ENCODE data around the gene TSPAN11. TPM values are rescaled to one million over a fixed set of nuclear protein-coding genes. Genes with fewer than 3 reads are reported as not detected.

TSPAN11 gene
- total RNA-seq, 5 donors from 2014 or later (not counting 1 experiment from before 2014, with no cell fraction given), result not detected

DNA sequence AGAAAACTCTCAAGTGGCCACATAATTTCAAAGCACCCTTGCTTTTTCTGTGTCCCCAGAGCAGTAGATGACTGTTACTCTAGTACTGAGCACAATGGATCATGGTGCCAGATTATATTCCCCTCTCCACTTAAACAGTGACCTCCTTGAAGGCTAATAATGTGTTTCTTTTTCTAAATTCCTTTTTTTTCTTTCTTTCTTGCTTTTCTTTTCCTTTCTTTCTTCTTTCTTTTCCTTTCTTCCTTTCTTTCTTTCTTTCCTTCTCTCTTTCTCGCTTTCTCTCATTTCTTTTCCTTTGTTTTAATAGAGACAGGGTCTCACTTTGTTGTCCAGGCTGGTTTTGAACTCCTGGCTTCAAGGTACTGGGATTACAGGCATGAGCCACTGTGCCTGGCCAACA lies 26.2 kb upstream of the TSPAN11 start:
- no CpG with 5 or more reads among the region's 1 CpG for WGBS (ENCODE audit: insufficient coverage)
- ChIA-PET CTCF (no interaction called here), POLR2A (no interaction called here)
- no peaks in the 10 kb centered on the region for H3K36me3 Mint-ChIP-seq
- H3K9me3 Mint-ChIP-seq, result no peaks in the 10 kb centered on the region
- H3K4me3 ChIP-seq (ENCODE audit: control insufficient read depth in 1 of 2, extremely low read depth in 1 of 2, low read length in 1 of 2), result no peak overlapping the region
- peaks cover 14 to 30% of the 10 kb centered on the region in 2 donors for H3K27me3 Mint-ChIP-seq
- ATAC-seq (replicated peaks in 1 of 4), result no peak
- no peaks in the 10 kb centered on the region for H3K4me1 Mint-ChIP-seq
- H3K27ac ChIP-seq (ENCODE audit: low read length), result no peak overlapping the region
- no peaks in the 10 kb centered on the region for H3K4me1 ChIP-seq (ENCODE audit: control insufficient read depth in 1 of 2, extremely low read depth in 1 of 2, insufficient read depth in 2 of 2, low read length in 2 of 2)
- DNase-seq, result no peak
- no peaks in the 10 kb centered on the region for H3K9me3 ChIP-seq
- no peak overlapping the region for H3K4me3 Mint-ChIP-seq
- H3K36me3 ChIP-seq (ENCODE audit: control insufficient read depth in 2 of 2, extremely low read depth in 1 of 2, insufficient read depth in 1 of 2, low read length in 1 of 2), result no peaks in the 10 kb centered on the region
- H3K27ac Mint-ChIP-seq, result no peak overlapping the region
- H3K27me3 ChIP-seq (replicated peaks in 1 of 2; ENCODE audit: control insufficient read depth in 2 of 2, extremely low read depth in 1 of 2, insufficient read depth in 2 of 2, low read length in 1 of 2), result peaks cover 0 to 13% of the 10 kb centered on the region in 2 experiments

GRCh38 chr12:30902001-30902400 lies 24.5 kb upstream of the TSPAN11 start:
- Mint-ChIP-seq H3K9me3 (no peaks in the 10 kb centered on the region), H3K4me3 (no peak overlapping the region), H3K4me1 (no peaks in the 10 kb centered on the region), H3K27ac (no peak overlapping the region), H3K36me3 (no peaks in the 10 kb centered on the region), H3K27me3 (peaks cover 14 to 27% of the 10 kb centered on the region in 2 donors)
- Histone ChIP-seq H3K27ac (ENCODE audit: low read length) (no peak overlapping the region), H3K4me1 (ENCODE audit: control insufficient read depth in 1 of 2, extremely low read depth in 1 of 2, insufficient read depth in 2 of 2, low read length in 2 of 2) (no peaks in the 10 kb centered on the region), H3K9me3 (no peaks in the 10 kb centered on the region), H3K27me3 (replicated peaks in 1 of 2; ENCODE audit: control insufficient read depth in 2 of 2, extremely low read depth in 1 of 2, insufficient read depth in 2 of 2, low read length in 1 of 2) (peaks cover 0 to 3% of the 10 kb centered on the region in 2 experiments), H3K36me3 (ENCODE audit: control insufficient read depth in 2 of 2, extremely low read depth in 1 of 2, insufficient read depth in 1 of 2, low read length in 1 of 2) (no peaks in the 10 kb centered on the region), H3K4me3 (ENCODE audit: control insufficient read depth in 1 of 2, extremely low read depth in 1 of 2, low read length in 1 of 2) (no peak overlapping the region)
- WGBS (ENCODE audit: insufficient coverage), result no CpG with 5 or more reads among the region's 3 CpGs
- ATAC-seq (replicated peaks in 1 of 4) (no peak), DNase-seq (no peak)
- ChIA-PET CTCF (no interaction called here), POLR2A (no interaction called here)

- H3K9me3 Mint-ChIP-seq, result no peaks in the 10 kb centered on the region
- CTCF ChIA-PET, result no interaction called here
Observed at GRCh38 chr12:30902596-30902995, 24.0 kb upstream of the TSPAN11 start.

GRCh38 chr12:30905463-30906009 lies 21.0 kb upstream of the TSPAN11 start:
- CTCF ChIA-PET, result no interaction called here
- ATAC-seq (replicated peaks in 1 of 4) (no peak), DNase-seq (no peak)
- Mint-ChIP-seq H3K27ac (no peak overlapping the region), H3K4me1 (no peaks in the 10 kb centered on the region), H3K4me3 (no peak overlapping the region), H3K27me3 (peaks cover 8 to 10% of the 10 kb centered on the region in 2 donors), H3K9me3 (peaks cover 0 to 9% (median 0%) of the 10 kb centered on the region in 3 donors), H3K36me3 (no peaks in the 10 kb centered on the region)
- H3K4me1 ChIP-seq (ENCODE audit: control insufficient read depth in 1 of 2, extremely low read depth in 1 of 2, insufficient read depth in 2 of 2, low read length in 2 of 2), result no peaks in the 10 kb centered on the region
- WGBS (ENCODE audit: insufficient coverage), result 93% methylated on average over 4 of the region's 6 CpGs
- POLR2A ChIA-PET, result no interaction called here
- no peaks in the 10 kb centered on the region for H3K9me3 ChIP-seq
- no peak overlapping the region for H3K27ac ChIP-seq (ENCODE audit: low read length)
- no peak overlapping the region for H3K4me3 ChIP-seq (ENCODE audit: control insufficient read depth in 1 of 2, extremely low read depth in 1 of 2, low read length in 1 of 2)
- H3K27me3 ChIP-seq (replicated peaks in 1 of 2; ENCODE audit: control insufficient read depth in 2 of 2, extremely low read depth in 1 of 2, insufficient read depth in 2 of 2, low read length in 1 of 2), result peaks cover 0 to 5% of the 10 kb centered on the region in 2 experiments
- no peaks in the 10 kb centered on the region for H3K36me3 ChIP-seq (ENCODE audit: control insufficient read depth in 2 of 2, extremely low read depth in 1 of 2, insufficient read depth in 1 of 2, low read length in 1 of 2)

More at GRCh38 chr12:30902596-30902995, 24.0 kb upstream of the TSPAN11 start:
- no peaks in the 10 kb centered on the region for H3K36me3 ChIP-seq (ENCODE audit: control insufficient read depth in 2 of 2, extremely low read depth in 1 of 2, insufficient read depth in 1 of 2, low read length in 1 of 2)
- Mint-ChIP-seq H3K4me1 (no peaks in the 10 kb centered on the region), H3K27ac (no peak overlapping the region), H3K4me3 (no peak overlapping the region), H3K27me3 (peaks cover 11 to 21% of the 10 kb centered on the region in 2 donors), H3K36me3 (no peaks in the 10 kb centered on the region)
- no peak overlapping the region for H3K4me3 ChIP-seq (ENCODE audit: control insufficient read depth in 1 of 2, extremely low read depth in 1 of 2, low read length in 1 of 2)
- ATAC-seq (replicated peaks in 1 of 4), result no peak
- no peaks in the 10 kb centered on the region for H3K9me3 ChIP-seq
- no CpG with 5 or more reads among the region's 4 CpGs for WGBS (ENCODE audit: insufficient coverage)
- no peak for DNase-seq
- no peak overlapping the region for H3K27ac ChIP-seq (ENCODE audit: low read length)
- peaks cover 0 to 3% of the 10 kb centered on the region in 2 experiments for H3K27me3 ChIP-seq (replicated peaks in 1 of 2; ENCODE audit: control insufficient read depth in 2 of 2, extremely low read depth in 1 of 2, insufficient read depth in 2 of 2, low read length in 1 of 2)
- no peaks in the 10 kb centered on the region for H3K4me1 ChIP-seq (ENCODE audit: control insufficient read depth in 1 of 2, extremely low read depth in 1 of 2, insufficient read depth in 2 of 2, low read length in 2 of 2)
- POLR2A ChIA-PET, result no interaction called here

DNA sequence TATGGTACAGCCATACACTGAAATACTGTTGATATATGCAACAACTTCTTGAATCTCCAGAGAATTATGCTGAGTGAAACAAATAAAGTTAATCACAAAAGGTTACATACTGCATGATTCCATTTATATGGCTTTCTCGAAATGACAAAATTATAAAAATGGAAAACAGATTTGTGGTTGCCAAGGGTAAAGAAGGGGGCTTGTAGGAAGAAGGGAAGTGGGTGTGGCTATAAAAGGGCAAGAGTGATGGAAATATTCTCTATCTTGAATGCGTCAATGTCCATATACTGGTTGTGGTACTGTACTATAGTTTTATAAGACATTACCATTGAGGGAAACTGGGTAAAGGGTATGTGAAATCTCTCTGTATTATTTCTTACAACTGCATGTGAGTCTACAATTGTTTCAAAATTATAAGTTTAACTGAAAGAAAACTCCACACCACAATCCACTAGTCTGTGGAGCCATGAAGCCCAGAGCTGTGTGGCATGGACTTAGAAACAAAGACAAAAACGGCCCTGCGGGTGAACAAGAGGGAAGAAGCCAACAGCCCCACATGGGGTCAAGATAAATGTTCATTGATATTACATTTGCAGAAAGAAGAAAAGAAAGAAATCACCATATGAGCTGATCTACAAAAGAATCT lies 18.3 kb upstream of the TSPAN11 start:
- H3K36me3 ChIP-seq (ENCODE audit: control insufficient read depth in 2 of 2, extremely low read depth in 1 of 2, insufficient read depth in 1 of 2, low read length in 1 of 2), result no peaks in the 10 kb centered on the region
- H3K4me3 ChIP-seq (ENCODE audit: control insufficient read depth in 1 of 2, extremely low read depth in 1 of 2, low read length in 1 of 2), result no peak overlapping the region
- H3K27ac Mint-ChIP-seq, result no peak overlapping the region
- ATAC-seq (replicated peaks in 1 of 4), result no peak
- WGBS (ENCODE audit: insufficient coverage), result 80% methylated on average over 1 of the region's 4 CpGs
- no peaks in the 10 kb centered on the region for H3K4me1 ChIP-seq (ENCODE audit: control insufficient read depth in 1 of 2, extremely low read depth in 1 of 2, insufficient read depth in 2 of 2, low read length in 2 of 2)
- H3K27me3 ChIP-seq (replicated peaks in 1 of 2; ENCODE audit: control insufficient read depth in 2 of 2, extremely low read depth in 1 of 2, insufficient read depth in 2 of 2, low read length in 1 of 2), result peaks cover 0 to 5% of the 10 kb centered on the region in 2 experiments
- no peaks in the 10 kb centered on the region for H3K4me1 Mint-ChIP-seq
- H3K27me3 Mint-ChIP-seq, result peaks cover 6 to 10% of the 10 kb centered on the region in 2 donors
- POLR2A ChIA-PET, result no interaction called here
- no peak for DNase-seq
- H3K4me3 Mint-ChIP-seq, result no peak overlapping the region
- H3K9me3 ChIP-seq, result no peaks in the 10 kb centered on the region
- peaks cover 0 to 9% (median 0%) of the 10 kb centered on the region in 3 donors for H3K9me3 Mint-ChIP-seq
- CTCF ChIA-PET, result no interaction called here
- no peaks in the 10 kb centered on the region for H3K36me3 Mint-ChIP-seq
- no peak overlapping the region for H3K27ac ChIP-seq (ENCODE audit: low read length)

DNA sequence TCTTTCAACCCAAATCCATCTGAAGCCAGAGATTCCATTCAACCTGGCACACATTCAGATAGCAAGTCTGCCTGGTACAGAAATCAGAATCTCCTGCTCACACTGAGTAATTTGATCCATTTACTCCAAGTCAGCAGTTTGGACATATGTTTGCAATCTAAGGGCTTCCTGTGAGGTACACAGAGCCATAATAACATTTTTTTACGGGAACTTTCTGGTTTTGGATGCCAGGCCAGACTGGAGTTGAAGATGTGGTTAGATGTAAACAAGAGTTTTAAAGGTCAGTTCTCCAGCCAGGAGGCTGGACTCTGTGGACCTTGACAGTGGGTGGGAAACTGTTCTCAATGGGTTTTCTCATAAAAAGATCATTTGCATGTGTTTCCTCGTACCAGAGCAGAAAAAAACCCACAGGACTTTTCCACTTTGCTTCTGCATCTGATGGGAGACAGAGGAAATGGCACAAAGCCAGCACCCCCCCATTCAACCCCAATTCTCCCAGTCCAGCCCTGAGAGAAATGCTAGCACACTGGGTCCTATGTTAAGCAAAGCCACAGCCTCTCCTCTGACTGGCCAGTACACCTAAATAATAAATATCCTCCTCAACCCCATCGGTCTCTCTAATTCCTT lies 17.7 kb upstream of the TSPAN11 start:
- Histone ChIP-seq H3K27ac (ENCODE audit: low read length) (no peak overlapping the region), H3K36me3 (ENCODE audit: control insufficient read depth in 2 of 2, extremely low read depth in 1 of 2, insufficient read depth in 1 of 2, low read length in 1 of 2) (no peaks in the 10 kb centered on the region), H3K27me3 (replicated peaks in 1 of 2; ENCODE audit: control insufficient read depth in 2 of 2, extremely low read depth in 1 of 2, insufficient read depth in 2 of 2, low read length in 1 of 2) (peaks cover 0 to 5% of the 10 kb centered on the region in 2 experiments), H3K9me3 (no peaks in the 10 kb centered on the region), H3K4me1 (ENCODE audit: control insufficient read depth in 1 of 2, extremely low read depth in 1 of 2, insufficient read depth in 2 of 2, low read length in 2 of 2) (no peaks in the 10 kb centered on the region), H3K4me3 (ENCODE audit: control insufficient read depth in 1 of 2, extremely low read depth in 1 of 2, low read length in 1 of 2) (no peak overlapping the region)
- no peak overlapping the region for H3K4me3 Mint-ChIP-seq
- ATAC-seq (replicated peaks in 1 of 4) (no peak), DNase-seq (no peak)
- 78% methylated on average over 1 of the region's 3 CpGs for WGBS (ENCODE audit: insufficient coverage)
- no peaks in the 10 kb centered on the region for H3K36me3 Mint-ChIP-seq
- H3K27ac Mint-ChIP-seq, result no peak overlapping the region
- ChIA-PET CTCF (no interaction called here), POLR2A (no interaction called here)
- no peaks in the 10 kb centered on the region for H3K4me1 Mint-ChIP-seq
- H3K27me3 Mint-ChIP-seq, result peaks cover 10 to 12% of the 10 kb centered on the region in 2 donors
- peaks cover 0 to 9% (median 0%) of the 10 kb centered on the region in 3 donors for H3K9me3 Mint-ChIP-seq

Measured in T-cell (primary cell).